Inflammatory macrophage (primary cell): ENCODE measurements around the gene SPINT4.

Experiments used
- DNase-seq, 2 donors: peaks; one replicate each; pipeline ENCODE4 v3.0.0-alpha.2; 2020 to 2022

SPINT4 gene

GRCh38 chr20:45765307-45765875 is 43.2 kb downstream of the SPINT4 start:
- no peak for DNase-seq

- peak in 1 of 2 donors; percentile 8 for DNase-seq
Measured at GRCh38 chr20:45765980-45766379, 43.8 kb downstream of the SPINT4 start.

GRCh38 chr20:45768479-45768878 is 46.3 kb downstream of the SPINT4 start:
- no peak for DNase-seq

- peak; percentile 88 to 91 for DNase-seq
Measured at GRCh38 chr20:45771182-45771759, 49.1 kb downstream of the SPINT4 start.

- no peak for DNase-seq
Measured at GRCh38 chr20:45772693-45773092, 50.5 kb downstream of the SPINT4 start.

GRCh38 chr20:45774945-45775344 is 52.8 kb downstream of the SPINT4 start:
- DNase-seq, result no peak

- DNase-seq, result no peak
Measured at GRCh38 chr20:45775411-45775810, 53.3 kb downstream of the SPINT4 start.
